Sigmoid colon (tissue), 7 donors: ENCODE results near the gene EIF1. TPM values are rescaled to one million over a fixed set of nuclear protein-coding genes. Genes with fewer than 3 reads are reported as not detected.

Experiments used
- DNase-seq: peaks from one replicate; pipeline ENCODE4 v3.0.0-alpha.2; 2019
- H3K27ac ChIP-seq, 4 donors: fragments of 200-600 bp; sonication (generic); one replicate each; pipeline ENCODE4 v1.5.1; 2016 to 2019; ENCODE audit warnings: mild to moderate bottlenecking in 1 of 4
- H3K27me3 ChIP-seq, 3 donors: fragments of 200-600 bp; sonication (generic); one replicate each; pipeline ENCODE4 v1.5.1; 2019; ENCODE audit warnings: mild to moderate bottlenecking in 1 of 3
- H3K36me3 ChIP-seq, 4 donors: fragments of 200-600 bp; sonication (generic); one replicate each; pipeline ENCODE4 v1.5.1; 2016 to 2019
- H3K4me1 ChIP-seq, 4 donors: fragments of 200-600 bp; sonication (generic); one replicate each; pipeline ENCODE4 v1.5.1; 2017 to 2019
- H3K4me3 ChIP-seq, 4 donors: fragments of 200-600 bp; sonication (generic); one replicate each; pipeline ENCODE4 v1.5.1; 2017 to 2019; ENCODE audit warnings: mild to moderate bottlenecking in 2 of 4, moderate library complexity in 1 of 4
- H3K9me3 ChIP-seq, 4 donors: fragments of 200-600 bp in 3 of 4; sonication (generic) in 3 of 4; one replicate each; pipeline versions ENCODE4 v1.5.1 to v1.6.1; 2013 to 2019
- EP300 ChIP-seq, 4 donors: sonication (generic); formaldehyde crosslinking; IDR thresholded peaks; one replicate each; pipeline ENCODE4 v1.6.1; 2017; ENCODE audit warnings: antibody characterized with exemption in 4 of 4
- POLR2A ChIP-seq, 2 donors: fragments of 450-650 bp; IDR thresholded peaks; one replicate each; pipeline ENCODE4 v1.6.1; 2016; ENCODE audit warnings: antibody characterized with exemption in 2 of 2, mild to moderate bottlenecking in 2 of 2, moderate library complexity in 2 of 2
- POLR2AphosphoS5 ChIP-seq, 4 donors: sonication (generic); formaldehyde crosslinking; IDR thresholded peaks; one replicate each; pipeline ENCODE4 v1.6.1; 2017; ENCODE audit warnings: antibody characterized with exemption in 4 of 4
- WGBS, 2 donors: extraction: QIAGEN DNeasy Blood & Tissue Kit; methylation state at CpG; one replicate each; pipeline ENCODE4 v1.1.7; 2013; 5-methylcytosine and 5-hydroxymethylcytosine counted together
- intact Hi-C: fragments of 100-400 bp; cut with DNase I; formaldehyde crosslinking; loops from one replicate; pipeline ENCODE4 v1.15.1; 2023
- polyA plus RNA-seq, 3 donors: library from polyadenylated mRNA; stranded (reverse); fragments of 200-250 nt; gene quantifications; one replicate each; pipeline ENCODE4 v1.2.3, GENCODE V29; 2013
- total RNA-seq, 4 donors: library from RNA; depleted of rRNA; stranded (reverse); fragments of >200 nt; gene quantifications; one replicate each; pipeline ENCODE4 v1.1.0, GENCODE V29; 2016
- TF ChIP-seq, protein P1 (sequence below), 4 experiments: fragments of 450-650 bp in 3 of 4; fragments of 200-600 bp in 1 of 4; IDR thresholded peaks; one replicate each; pipeline ENCODE4 v1.5.1; 2016 to 2019; ENCODE audit warnings: antibody characterized with exemption in 4 of 4, mild to moderate bottlenecking in 3 of 4, moderate library complexity in 2 of 4
- donor health status: healthy with polysubstance abuse.
- donor health status: Bipolar disorder and iron deficiency.
- donor health status: healthy.

EIF1 gene
- total and polyA plus RNA-seq, 7 donors, result 246 to 572 (median 481) TPM

DNA sequence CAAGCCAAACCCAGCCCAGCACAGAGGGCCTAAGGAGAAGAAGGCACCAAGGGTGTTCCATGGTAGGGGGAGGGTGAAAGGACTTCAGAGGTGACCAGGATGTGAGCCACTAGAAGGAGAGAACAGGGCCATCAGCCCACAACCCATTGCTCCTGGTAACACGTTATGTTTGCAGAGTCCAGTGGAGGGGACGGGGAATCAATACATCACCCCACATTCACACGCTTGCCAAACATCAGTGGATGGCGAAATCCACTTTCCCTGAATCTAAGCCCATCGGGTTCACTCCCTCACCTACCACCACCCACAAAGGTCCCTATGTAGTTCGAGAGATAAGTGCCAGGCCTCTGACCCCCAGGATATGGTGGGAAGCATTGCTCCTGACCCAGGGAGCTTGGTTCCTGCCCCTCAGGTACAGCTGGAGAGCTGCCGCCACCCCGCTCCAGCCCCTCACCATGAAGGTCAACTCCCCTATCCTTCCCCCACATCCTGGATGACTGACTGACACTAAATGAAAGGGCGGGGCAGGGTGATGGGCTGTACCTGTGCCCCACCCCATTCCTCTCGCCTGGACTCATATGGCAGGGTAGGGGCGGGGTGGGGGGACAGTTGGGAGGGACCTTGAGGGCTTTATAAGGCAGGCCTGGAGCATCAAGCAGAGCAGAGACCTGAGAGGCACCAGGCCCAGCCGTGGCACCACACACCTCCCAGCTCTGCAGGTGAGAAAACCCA is 23.1 kb downstream of the EIF1 start, which contains the start of gene GAST:
Gene GAST (plus strand): TSS at position 663 of the 732 bp plus-strand sequence. CDS start 3,106 bp downstream, outside the sequence.
- H3K27me3 ChIP-seq, result peaks cover 0 to 7% (median 0%) of the 10 kb centered on the region in 3 donors
- TF ChIP-seq POLR2A (IDR thresholded peaks at IDR 0.05) (no peak), EP300 (IDR thresholded peaks at IDR 0.05) (no peak), POLR2AphosphoS5 (IDR thresholded peaks at IDR 0.05) (no peak)
- TF ChIP-seq, protein P1, sequence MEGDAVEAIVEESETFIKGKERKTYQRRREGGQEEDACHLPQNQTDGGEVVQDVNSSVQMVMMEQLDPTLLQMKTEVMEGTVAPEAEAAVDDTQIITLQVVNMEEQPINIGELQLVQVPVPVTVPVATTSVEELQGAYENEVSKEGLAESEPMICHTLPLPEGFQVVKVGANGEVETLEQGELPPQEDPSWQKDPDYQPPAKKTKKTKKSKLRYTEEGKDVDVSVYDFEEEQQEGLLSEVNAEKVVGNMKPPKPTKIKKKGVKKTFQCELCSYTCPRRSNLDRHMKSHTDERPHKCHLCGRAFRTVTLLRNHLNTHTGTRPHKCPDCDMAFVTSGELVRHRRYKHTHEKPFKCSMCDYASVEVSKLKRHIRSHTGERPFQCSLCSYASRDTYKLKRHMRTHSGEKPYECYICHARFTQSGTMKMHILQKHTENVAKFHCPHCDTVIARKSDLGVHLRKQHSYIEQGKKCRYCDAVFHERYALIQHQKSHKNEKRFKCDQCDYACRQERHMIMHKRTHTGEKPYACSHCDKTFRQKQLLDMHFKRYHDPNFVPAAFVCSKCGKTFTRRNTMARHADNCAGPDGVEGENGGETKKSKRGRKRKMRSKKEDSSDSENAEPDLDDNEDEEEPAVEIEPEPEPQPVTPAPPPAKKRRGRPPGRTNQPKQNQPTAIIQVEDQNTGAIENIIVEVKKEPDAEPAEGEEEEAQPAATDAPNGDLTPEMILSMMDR (IDR thresholded peaks at IDR 0.05), result no peak
- H3K4me3 ChIP-seq, result no peak within 1 kb of the TSS
- no peak for DNase-seq
- H3K36me3 ChIP-seq, result no peaks in the 10 kb centered on the region
- no peaks in the 10 kb centered on the region for H3K9me3 ChIP-seq
- H3K27ac ChIP-seq, result no peak within 1 kb of the TSS
- intact Hi-C loops, result no loop called here
- H3K4me1 ChIP-seq, result no peaks in the 10 kb centered on the region
- WGBS, 2 donors, result 70 to 86% methylated on average over 12 of the region's 12 CpGs

GRCh38 chr17:41717408-41718286 is 29.0 kb downstream of the EIF1 start:
- intact Hi-C loops, result no loop called here
- H3K27me3 ChIP-seq, result no peaks in the 10 kb centered on the region
- no peaks in the 10 kb centered on the region for H3K36me3 ChIP-seq
- no peak for DNase-seq
- no peak overlapping the region for H3K4me3 ChIP-seq
- H3K9me3 ChIP-seq, result no peaks in the 10 kb centered on the region
- TF ChIP-seq POLR2AphosphoS5 (IDR thresholded peaks at IDR 0.05), result no peak
- no peak for TF ChIP-seq POLR2A (IDR thresholded peaks at IDR 0.05)
- TF ChIP-seq, protein P1 (IDR thresholded peaks at IDR 0.05), result no peak
- TF ChIP-seq EP300 (IDR thresholded peaks at IDR 0.05), result no peak
- H3K27ac ChIP-seq, result no peak overlapping the region
- no peaks in the 10 kb centered on the region for H3K4me1 ChIP-seq
- WGBS, 2 donors, result 45 to 60% methylated on average over 15 of the region's 15 CpGs

DNA sequence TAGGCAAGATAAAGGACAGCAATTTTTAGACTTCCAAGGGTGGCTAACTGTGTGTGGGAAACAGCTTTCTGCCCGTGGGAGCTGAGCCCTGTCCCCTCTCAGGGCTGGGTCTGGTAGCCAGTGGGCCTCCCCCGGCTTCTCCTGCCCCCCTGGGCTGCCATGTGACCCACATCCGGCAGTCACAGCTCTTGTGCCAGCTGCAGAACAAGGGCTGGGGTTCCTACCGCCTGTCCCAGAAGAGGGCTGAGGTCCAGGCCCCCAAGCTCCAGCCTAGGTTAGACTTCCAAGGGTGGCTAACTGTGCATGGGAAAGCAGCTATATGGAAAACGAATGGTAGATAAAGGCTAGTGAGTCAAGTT is 29.6 kb downstream of the EIF1 start:
- no peaks in the 10 kb centered on the region for H3K4me1 ChIP-seq

GRCh38 chr17:41722231-41722630 is 33.5 kb downstream of the EIF1 start:
- Histone ChIP-seq H3K36me3 (no peaks in the 10 kb centered on the region), H3K4me1 (no peaks in the 10 kb centered on the region), H3K9me3 (no peaks in the 10 kb centered on the region), H3K27me3 (peaks cover 0 to 7% (median 0%) of the 10 kb centered on the region in 3 donors), H3K4me3 (no peak overlapping the region), H3K27ac (no peak overlapping the region)
- DNase-seq, result no peak
- WGBS, 2 donors, result 86 to 90% methylated on average over 7 of the region's 7 CpGs
- TF ChIP-seq POLR2AphosphoS5 (IDR thresholded peaks at IDR 0.05) (no peak), POLR2A (IDR thresholded peaks at IDR 0.05) (no peak), EP300 (IDR thresholded peaks at IDR 0.05) (no peak)
- TF ChIP-seq, protein P1 (IDR thresholded peaks at IDR 0.05), result no peak
- intact Hi-C loops, result no loop called here

More for the DNA sequence above, 29.6 kb downstream of the EIF1 start:
- intact Hi-C loops, result no loop called here
- Histone ChIP-seq H3K27ac (no peak overlapping the region), H3K4me3 (no peak overlapping the region), H3K27me3 (no peaks in the 10 kb centered on the region), H3K9me3 (no peaks in the 10 kb centered on the region), H3K36me3 (no peaks in the 10 kb centered on the region)
- TF ChIP-seq POLR2A (IDR thresholded peaks at IDR 0.05) (no peak), POLR2AphosphoS5 (IDR thresholded peaks at IDR 0.05) (no peak), EP300 (IDR thresholded peaks at IDR 0.05) (no peak)
- TF ChIP-seq, protein P1 (IDR thresholded peaks at IDR 0.05), result no peak
- no peak for DNase-seq
- WGBS, 2 donors, result 54 to 68% methylated on average over 5 of the region's 5 CpGs
